Measurements from ENCODE around the gene OR8I2.

DNA sequence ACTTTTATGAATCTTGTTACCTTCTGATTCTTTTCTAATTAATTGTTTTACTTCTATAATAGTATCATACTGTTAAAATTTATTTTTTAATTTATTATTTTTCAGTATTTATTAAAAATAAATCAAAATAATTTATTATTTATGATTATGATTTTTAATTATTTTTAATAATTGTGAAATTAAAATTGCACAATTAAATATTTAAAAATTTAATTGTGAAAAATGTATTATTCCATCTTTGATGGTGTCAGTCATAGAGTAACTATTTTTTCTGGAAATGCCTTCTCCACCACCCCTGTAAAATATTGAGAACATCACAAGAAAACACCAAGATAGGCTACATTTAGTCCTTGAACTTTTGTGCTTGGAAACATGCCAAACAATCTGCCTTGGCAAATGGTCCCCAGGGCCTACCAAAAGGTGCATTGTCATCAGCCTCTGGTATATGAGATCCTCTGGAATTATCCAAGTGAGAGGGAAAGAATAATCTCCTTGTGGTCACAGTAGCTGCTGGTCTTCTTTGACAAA lies 10.2 kb downstream of the OR8I2 start, which contains the start of gene OR8H2:
- TF ChIP-seq, protein P1, sequence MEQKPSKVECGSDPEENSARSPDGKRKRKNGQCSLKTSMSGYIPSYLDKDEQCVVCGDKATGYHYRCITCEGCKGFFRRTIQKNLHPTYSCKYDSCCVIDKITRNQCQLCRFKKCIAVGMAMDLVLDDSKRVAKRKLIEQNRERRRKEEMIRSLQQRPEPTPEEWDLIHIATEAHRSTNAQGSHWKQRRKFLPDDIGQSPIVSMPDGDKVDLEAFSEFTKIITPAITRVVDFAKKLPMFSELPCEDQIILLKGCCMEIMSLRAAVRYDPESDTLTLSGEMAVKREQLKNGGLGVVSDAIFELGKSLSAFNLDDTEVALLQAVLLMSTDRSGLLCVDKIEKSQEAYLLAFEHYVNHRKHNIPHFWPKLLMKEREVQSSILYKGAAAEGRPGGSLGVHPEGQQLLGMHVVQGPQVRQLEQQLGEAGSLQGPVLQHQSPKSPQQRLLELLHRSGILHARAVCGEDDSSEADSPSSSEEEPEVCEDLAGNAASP (IDR thresholded peaks at IDR 0.05) = no peak
- TF ChIP-seq ZSCAN32 (CRISPR knock-in tag; IDR thresholded peaks at IDR 0.05) (no peak), XRCC5 (IDR thresholded peaks at IDR 0.05; ENCODE audit: low read depth, low read length) (no peak), ESRRA (IDR thresholded peaks at IDR 0.05; ENCODE audit: borderline replicate concordance, low read depth) (no peak), ZNF3 (CRISPR knock-in tag; IDR thresholded peaks at IDR 0.05) (no peak)
